PC-3 (cell line): Measurements from ENCODE around the gene AARS2. TPM values are rescaled to one million over a fixed set of nuclear protein-coding genes. Genes with fewer than 3 reads are reported as not detected.

Experiments used
- ATAC-seq: fragments of 200-7000 bp; cut with Tn5 transposase; 2 replicates; pipeline ENCODE4 v1.9.1; 2020; ENCODE audit warnings: mild to moderate bottlenecking, moderate library complexity
- BruUV-seq: library from RNA; stranded (reverse); fragments of 400-500 nt; replicated peaks from 2 replicates; lab custom pipeline; 2021; lab: Mats Ljungman, UMichigan
- CTCF ChIA-PET: fragments of 300-600 bp; sonication (Branson Sonifier 250); formaldehyde crosslinking; loops from one replicate; lab custom pipeline; 2022; ENCODE audit warnings: antibody characterized with exemption; lab: Charles Lee
- POLR2A ChIA-PET: fragments of 300-600 bp; sonication (Branson Sonifier 250); formaldehyde crosslinking; loops from one replicate; lab custom pipeline; 2022; ENCODE audit warnings: antibody characterized with exemption; ENCODE audit not compliant: unreplicated experiment; lab: Charles Lee
- DNase-seq: peaks from one replicate; pipeline ENCODE4 v3.0.0-alpha.2; 2015
- H2AFZ ChIP-seq: fragments of 300-600 bp; sonication (generic); 2 replicates; pipeline ENCODE4 v1.6.0; 2016; ENCODE audit warnings: antibody characterized with exemption, low read length
- H3F3A ChIP-seq: fragments of 300-600 bp; sonication (generic); one replicate; pipeline ENCODE4 v1.6.0; 2017; ENCODE audit warnings: antibody characterized with exemption, low read length, control low read depth, mild to moderate bottlenecking; ENCODE audit not compliant: unreplicated experiment
- H3K27ac ChIP-seq: fragments of 300-600 bp; sonication (generic); 2 replicates; pipeline ENCODE4 v1.5.1; 2016; ENCODE audit warnings: mild to moderate bottlenecking, low read length
- H3K27me3 ChIP-seq: fragments of 300-600 bp; sonication (generic); 2 replicates; pipeline ENCODE4 v1.6.1; 2016; ENCODE audit warnings: low read length, mixed read lengths
- H3K36me3 ChIP-seq: fragments of 300-600 bp; sonication (generic); 2 replicates; pipeline ENCODE4 v1.6.1; 2016; ENCODE audit warnings: low read depth, mixed run types, low read length, mixed read lengths
- H3K4me1 ChIP-seq: fragments of 300-600 bp; sonication (generic); 2 replicates; pipeline ENCODE4 v1.5.1; 2016; ENCODE audit warnings: low read length; ENCODE audit not compliant: insufficient read depth
- H3K4me2 ChIP-seq: fragments of 300-600 bp; sonication (generic); 2 replicates; pipeline ENCODE4 v1.6.0; 2016; ENCODE audit warnings: low read length
- H3K4me3 ChIP-seq: fragments of 300-600 bp; sonication (generic); 2 replicates; pipeline ENCODE4 v1.5.1; 2016; ENCODE audit warnings: mild to moderate bottlenecking, low read length, mixed read lengths
- H3K79me2 ChIP-seq: fragments of 300-600 bp; sonication (generic); 2 replicates; pipeline ENCODE4 v1.6.1; 2017; ENCODE audit warnings: low read length, mixed read lengths
- H3K9ac ChIP-seq: fragments of 300-600 bp; sonication (generic); 2 replicates; pipeline ENCODE4 v1.6.0; 2016; ENCODE audit warnings: mild to moderate bottlenecking, low read length
- H3K9me2 ChIP-seq: fragments of 300-600 bp; sonication (generic); replicated peaks from 2 replicates; pipeline ENCODE4 v1.6.1; 2016; ENCODE audit warnings: mixed run types, low read length, mixed read lengths
- H3K9me3 ChIP-seq: fragments of 300-600 bp; sonication (generic); 2 replicates; pipeline ENCODE4 v1.6.1; 2016; ENCODE audit warnings: low read length, mixed read lengths
- H4K20me1 ChIP-seq: fragments of 300-600 bp; sonication (generic); 2 replicates; pipeline ENCODE4 v1.6.1; 2016; ENCODE audit warnings: low read length, mixed read lengths
- CTCF ChIP-seq: fragments of 300-600 bp; sonication (generic); conservative IDR thresholded peaks from 2 replicates; pipeline ENCODE4 v1.5.1; 2017; ENCODE audit warnings: antibody characterized with exemption, low read depth, mild to moderate bottlenecking, low read length
- EZH2 ChIP-seq: fragments of 300-600 bp; sonication (generic); IDR thresholded peaks from one replicate; pipeline ENCODE4 v1.6.1; 2017; ENCODE audit warnings: antibody characterized with exemption, mild to moderate bottlenecking, low read length; ENCODE audit not compliant: unreplicated experiment
- EZH2phosphoT487 ChIP-seq: fragments of 300-600 bp; sonication (generic); IDR thresholded peaks from 2 replicates; pipeline ENCODE4 v1.6.1; 2018; ENCODE audit warnings: mild to moderate bottlenecking, antibody characterized with exemption, low read length, borderline replicate concordance
- intact Hi-C: fragments of 100-400 bp; cut with micrococcal nuclease; formaldehyde crosslinking; loops from 2 replicates; pipeline ENCODE4 v1.9.0; 2023
- total RNA-seq: library from RNA; depleted of rRNA; stranded (reverse); fragments of >200 nt; gene quantifications from 2 replicates; pipeline ENCODE4 v1.2.3, GENCODE V29; 2014

Gene AARS2
- total RNA-seq, 1 experiment from 2014 or later = 26.2 TPM

DNA sequence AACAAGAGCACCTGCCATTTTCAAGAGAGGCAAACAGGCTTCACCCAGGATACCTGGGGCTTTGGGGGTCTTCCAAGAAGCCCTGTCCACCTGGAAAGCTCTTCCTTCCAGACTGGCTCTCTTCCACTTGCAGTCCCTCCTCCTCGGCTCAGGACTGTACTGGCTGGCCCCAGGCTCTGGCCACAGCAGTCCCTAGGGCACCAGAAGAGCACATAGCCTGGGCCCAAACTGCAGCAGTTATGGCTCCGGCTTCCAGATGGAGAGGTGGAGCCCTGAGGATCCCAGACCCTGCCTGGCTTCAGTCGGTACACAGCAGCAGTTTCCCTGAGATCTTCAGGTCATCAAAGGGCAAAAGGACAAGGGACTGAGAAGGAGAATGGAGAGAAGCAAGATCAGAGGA is 54.2 kb downstream of the AARS2 start:
- H3K9me2 ChIP-seq = no peaks in the 10 kb centered on the region
- H3K4me2 ChIP-seq = no peak overlapping the region
- no peaks in the 10 kb centered on the region for H3K27me3 ChIP-seq
- H3K79me2 ChIP-seq = peaks cover 31% of the 10 kb centered on the region
- H3F3A ChIP-seq = peaks cover 18% of the 10 kb centered on the region
- H3K36me3 ChIP-seq = peaks cover 9% of the 10 kb centered on the region; the same call in 1 of the 2 replicates
- no peaks in the 10 kb centered on the region for H3K9me3 ChIP-seq
- peaks cover 32% of the 10 kb centered on the region for H3K4me1 ChIP-seq
- intact Hi-C loops = no loop called here
- TF ChIP-seq EZH2phosphoT487 = no peak
- BruUV-seq = no TSS peak
- H4K20me1 ChIP-seq = peaks cover 21% of the 10 kb centered on the region
- H3K27ac ChIP-seq = no peak overlapping the region
- no peak for DNase-seq
- ATAC-seq = no peak
- H3K9ac ChIP-seq = no peak overlapping the region
- no peak overlapping the region for H2AFZ ChIP-seq
- ChIA-PET CTCF (no interaction called here), POLR2A (no interaction called here)
- no peak overlapping the region for H3K4me3 ChIP-seq

DNA sequence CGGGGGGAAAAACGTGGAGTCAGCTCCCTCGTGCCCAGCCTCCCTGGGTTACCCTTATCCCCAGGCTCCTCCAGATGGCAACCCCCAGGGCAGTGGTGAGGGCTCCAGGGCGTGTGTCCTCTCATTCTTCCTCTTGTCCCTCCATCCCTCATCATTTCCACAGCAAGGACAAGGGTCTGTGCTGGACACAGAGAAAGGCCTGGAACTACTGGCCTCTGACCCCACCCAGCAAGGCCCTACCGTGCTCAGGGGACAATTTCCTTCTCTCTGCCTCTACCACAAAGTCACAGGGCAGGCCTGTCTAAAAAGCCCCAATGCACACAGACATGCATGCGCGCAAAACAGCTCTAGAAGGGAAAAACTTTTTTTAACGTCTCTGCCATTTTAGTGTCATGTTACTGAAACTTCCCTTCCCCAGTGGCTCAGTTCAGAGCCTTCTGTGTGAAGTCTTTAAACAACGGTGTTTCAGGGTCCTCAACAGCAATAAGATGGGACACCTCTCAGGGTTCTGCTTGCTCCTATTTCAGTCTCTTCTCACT is 54.8 kb downstream of the AARS2 start:
- ChIA-PET CTCF (no interaction called here), POLR2A (no interaction called here)
- TF ChIP-seq EZH2phosphoT487 (no peak), EZH2 (no peak), CTCF (no peak)
- Histone ChIP-seq H3K4me3 (no peak overlapping the region), H3K9ac (no peak overlapping the region), H3K27ac (no peak overlapping the region), H3F3A (peaks cover 23% of the 10 kb centered on the region), H3K4me1 (peaks cover 26% of the 10 kb centered on the region), H3K79me2 (peaks cover 27% of the 10 kb centered on the region), H3K36me3 (peaks cover 13% of the 10 kb centered on the region; the same call in 1 of the 2 replicates), H3K27me3 (no peaks in the 10 kb centered on the region), H3K4me2 (no peak overlapping the region), H3K9me2 (no peaks in the 10 kb centered on the region), H4K20me1 (peaks cover 26% of the 10 kb centered on the region), H2AFZ (no peak overlapping the region), H3K9me3 (no peaks in the 10 kb centered on the region)
- no peak for DNase-seq
- BruUV-seq = no TSS peak
- intact Hi-C loops = no loop called here
- ATAC-seq = no peak

DNA sequence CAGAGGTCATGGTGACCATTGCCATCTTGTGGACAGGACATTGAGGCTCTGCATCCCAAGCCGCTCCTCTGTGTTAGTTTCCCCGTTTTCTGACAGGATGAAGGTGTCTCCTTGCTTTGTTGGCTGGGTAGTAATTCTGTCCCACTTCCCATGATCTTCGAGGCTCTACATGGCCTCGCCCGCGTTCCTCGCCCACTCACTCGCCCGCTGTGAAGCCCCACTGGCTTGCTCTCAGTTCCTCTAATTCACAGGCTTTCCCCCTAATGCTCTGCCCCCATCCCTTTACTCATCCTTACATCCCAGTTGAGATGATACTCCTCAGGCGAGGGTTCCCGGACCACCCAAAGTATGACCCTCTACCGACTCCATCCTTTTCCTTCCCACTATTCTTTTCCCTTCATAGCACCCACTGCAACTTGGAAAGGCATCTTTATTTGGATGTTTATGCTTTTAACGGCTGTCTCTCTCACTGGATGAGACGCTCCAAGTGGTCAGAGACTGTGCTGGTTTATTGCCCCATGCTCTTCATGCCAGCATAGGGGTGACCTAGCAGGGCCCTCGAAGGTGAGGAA is 55.3 kb downstream of the AARS2 start:
- ATAC-seq (no peak), DNase-seq (no peak)
- Histone ChIP-seq H3K4me1 (peaks cover 21% of the 10 kb centered on the region), H3K27ac (no peak overlapping the region), H3F3A (peaks cover 27% of the 10 kb centered on the region), H3K27me3 (no peaks in the 10 kb centered on the region), H3K9me2 (no peaks in the 10 kb centered on the region), H3K4me2 (peak overlapping the region; percentile 100), H4K20me1 (peaks cover 31% of the 10 kb centered on the region), H3K4me3 (peak overlapping the region; percentile 81), H3K9me3 (no peaks in the 10 kb centered on the region), H3K79me2 (peaks cover 23% of the 10 kb centered on the region), H2AFZ (peak overlapping the region; percentile 60; the same call in 1 of the 2 replicates), H3K36me3 (peaks cover 19% of the 10 kb centered on the region), H3K9ac (peak overlapping the region; percentile 91; the same call in 1 of the 2 replicates)
- BruUV-seq = no TSS peak
- TF ChIP-seq EZH2phosphoT487 (no peak), CTCF (0 out of 2 replicates have a peak, but pooled peaks have one; percentile 18), EZH2 (no peak)
- ChIA-PET CTCF (interaction anchor here (1.7 kb wide), 1 partner anchor 36 kb away, joined by 15 read pairs; no protein-coding TSS in a partner anchor), POLR2A (no interaction called here)
- intact Hi-C loops = loop anchor here (1.0 kb wide), 1 partner anchor 86 kb away; no protein-coding TSS in a partner anchor
